Fibroblast of pulmonary artery (primary cell): ENCODE measurements around the gene CACNG6.
A peak's percentile ranks its signal among the peaks of the same experiment; 100 is the strongest.

Experiments
- DNase-seq: peaks from one replicate; pipeline ENCODE4 v3.0.0-alpha.2; 2010; ENCODE audit warnings: low read depth
- H3K4me3 ChIP-seq: replicated peaks from 2 replicates; pipeline ENCODE4 v1.5.1; 2011; ENCODE audit warnings: low read depth, mild to moderate bottlenecking, control low read depth, low read length, moderate library complexity
- CTCF ChIP-seq: IDR thresholded peaks from 2 replicates; pipeline ENCODE4 v1.5.1; 2011; ENCODE audit warnings: mild to moderate bottlenecking, control low read depth, low read length, inconsistent platforms; ENCODE audit errors: missing control alignments

CACNG6 gene

GRCh38 chr19:53999694-54000093, 8.3 kb downstream of the CACNG6 start:
- TF ChIP-seq CTCF = no peak
- H3K4me3 ChIP-seq = no peak overlapping the region
- no peak for DNase-seq

- H3K4me3 ChIP-seq = no peak overlapping the region
- no peak for TF ChIP-seq CTCF
- no peak for DNase-seq
Measured at GRCh38 chr19:54001496-54001895, 10.1 kb downstream of the CACNG6 start.

- TF ChIP-seq CTCF = no peak
- no peak overlapping the region for H3K4me3 ChIP-seq
- DNase-seq = peak; percentile 35
Measured at GRCh38 chr19:54002495-54003315, 11.3 kb downstream of the CACNG6 start.

- no peak for DNase-seq
- no peak for TF ChIP-seq CTCF
- H3K4me3 ChIP-seq = no peak overlapping the region
Measured at GRCh38 chr19:54009440-54009839, 18.0 kb downstream of the CACNG6 start.

- TF ChIP-seq CTCF = no peak
- H3K4me3 ChIP-seq = no peak overlapping the region
Measured at GRCh38 chr19:54010474-54010873, 19.0 kb downstream of the CACNG6 start.

GRCh38 chr19:54011507-54012211, 20.2 kb downstream of the CACNG6 start:
- DNase-seq = no peak
- no peak for TF ChIP-seq CTCF
- no peak overlapping the region for H3K4me3 ChIP-seq

More at GRCh38 chr19:54010474-54010873, 19.0 kb downstream of the CACNG6 start:
- DNase-seq = no peak
